ENCODE measurements around the gene DYSF. TPM values are rescaled to one million over a fixed set of nuclear protein-coding genes. Genes with fewer than 3 reads are reported as not detected.

DYSF gene
- total RNA-seq, 1 donor from 2014 or later: 37.7 TPM

DNA sequence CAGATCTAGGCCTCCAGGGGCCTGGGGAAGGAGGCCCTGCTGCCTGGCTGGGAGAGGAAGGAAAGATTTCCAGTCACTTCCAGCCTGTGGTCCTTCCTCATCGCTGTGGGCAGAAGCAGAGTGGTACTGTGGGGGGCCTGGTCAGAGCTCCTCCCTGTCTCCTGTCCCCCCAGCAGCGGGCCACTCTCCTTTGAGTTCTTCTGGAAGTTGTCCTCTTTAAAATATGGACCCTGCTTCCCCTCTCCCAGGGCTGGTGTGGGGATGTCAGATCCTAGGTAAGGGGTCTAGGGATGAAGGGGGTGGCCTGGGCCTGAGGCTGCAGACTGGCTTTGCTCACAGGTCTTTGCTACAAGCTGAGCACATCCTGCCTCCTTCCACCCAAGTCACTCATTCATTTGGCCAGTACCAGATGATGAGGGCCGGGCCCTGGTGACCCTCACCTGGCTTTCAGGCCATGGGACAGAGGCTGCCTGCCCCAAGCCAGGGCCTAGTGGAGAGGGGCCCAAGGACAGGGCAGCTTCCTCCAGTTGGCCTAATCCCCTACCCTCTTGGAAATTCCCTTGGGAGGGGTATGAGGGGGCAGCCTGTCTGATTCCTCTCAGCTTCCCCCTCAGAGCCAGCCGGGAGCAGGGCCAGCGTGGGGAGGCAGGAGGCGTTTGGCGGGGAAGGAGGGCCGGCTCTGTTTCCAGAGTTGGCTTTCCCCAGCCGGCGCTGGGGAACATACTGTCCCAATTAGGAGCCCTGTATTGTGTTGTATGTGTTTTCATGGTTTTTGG, 231.9 kb downstream of the DYSF start:
- no peaks in the 10 kb centered on the region for H3K36me3 ChIP-seq
- peak; percentile 59 for DNase-seq
- no peaks in the 10 kb centered on the region for H3K27me3 ChIP-seq
- H3K4me1 ChIP-seq: no peaks in the 10 kb centered on the region
- intact Hi-C loops (cut with DNase I): loop anchor here (10.0 kb wide), 1 partner anchor 1270 kb away; no protein-coding TSS in a partner anchor
- no peak overlapping the region for H3K4me3 ChIP-seq
- no peak for ATAC-seq
- H3K27ac ChIP-seq: no peak overlapping the region
- no peak for TF ChIP-seq CTCF (IDR thresholded peaks at IDR 0.05)
- H3K9me3 ChIP-seq: no peaks in the 10 kb centered on the region

GRCh38 chr2:71685941-71686611, 232.7 kb downstream of the DYSF start:
- H3K27ac ChIP-seq: no peak overlapping the region
- no peaks in the 10 kb centered on the region for H3K4me1 ChIP-seq
- DNase-seq: peak; percentile 40
- no peaks in the 10 kb centered on the region for H3K9me3 ChIP-seq
- no peaks in the 10 kb centered on the region for H3K27me3 ChIP-seq
- no peaks in the 10 kb centered on the region for H3K36me3 ChIP-seq
- intact Hi-C loops (cut with DNase I): loop anchor here (10.0 kb wide), 1 partner anchor 1269 kb away; no protein-coding TSS in a partner anchor
- no peak for ATAC-seq
- H3K4me3 ChIP-seq: no peak overlapping the region
- no peak for TF ChIP-seq CTCF (IDR thresholded peaks at IDR 0.05)

DNA sequence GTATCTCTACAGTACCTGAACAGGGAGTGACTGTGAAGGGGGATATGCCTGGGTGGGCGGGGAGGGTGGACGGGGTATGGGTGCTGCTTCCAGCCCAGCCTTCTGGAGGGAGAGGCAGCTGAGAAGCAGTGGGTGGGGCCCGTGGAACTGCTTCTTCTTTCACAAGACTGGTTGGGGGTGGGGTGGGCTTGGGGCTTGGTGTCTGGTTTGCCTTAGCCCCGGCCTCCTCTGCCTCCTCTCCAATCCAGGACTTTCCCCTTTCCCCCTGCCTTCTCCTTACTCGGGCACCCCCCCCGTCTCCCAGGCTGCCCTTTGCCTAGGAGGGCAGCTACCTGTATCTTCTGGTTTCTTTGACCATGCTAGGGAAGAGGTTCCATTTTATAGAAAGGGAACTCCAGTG, 233.4 kb downstream of the DYSF start:
- no peak overlapping the region for H3K27ac ChIP-seq
- peak; percentile 36 for DNase-seq
- no peaks in the 10 kb centered on the region for H3K9me3 ChIP-seq
- no peak for TF ChIP-seq CTCF (IDR thresholded peaks at IDR 0.05)
- H3K4me3 ChIP-seq: no peak overlapping the region
- H3K36me3 ChIP-seq: no peaks in the 10 kb centered on the region
- H3K27me3 ChIP-seq: no peaks in the 10 kb centered on the region
- no peak for ATAC-seq
- intact Hi-C loops (cut with DNase I): loop anchor here (10.0 kb wide), 1 partner anchor 1268 kb away; no protein-coding TSS in a partner anchor
- H3K4me1 ChIP-seq: no peaks in the 10 kb centered on the region

- intact Hi-C loops (cut with DNase I): loop anchor here (10.0 kb wide), 1 partner anchor 1267 kb away; no protein-coding TSS in a partner anchor
- Histone ChIP-seq H3K4me3 (no peak overlapping the region), H3K4me1 (no peaks in the 10 kb centered on the region), H3K27me3 (no peaks in the 10 kb centered on the region), H3K36me3 (no peaks in the 10 kb centered on the region), H3K9me3 (no peaks in the 10 kb centered on the region), H3K27ac (no peak overlapping the region)
- no peak for TF ChIP-seq CTCF (IDR thresholded peaks at IDR 0.05)
- ATAC-seq (no peak), DNase-seq (peak; percentile 39)
Observed at GRCh38 chr2:71687412-71687811, 234.1 kb downstream of the DYSF start.

DNA sequence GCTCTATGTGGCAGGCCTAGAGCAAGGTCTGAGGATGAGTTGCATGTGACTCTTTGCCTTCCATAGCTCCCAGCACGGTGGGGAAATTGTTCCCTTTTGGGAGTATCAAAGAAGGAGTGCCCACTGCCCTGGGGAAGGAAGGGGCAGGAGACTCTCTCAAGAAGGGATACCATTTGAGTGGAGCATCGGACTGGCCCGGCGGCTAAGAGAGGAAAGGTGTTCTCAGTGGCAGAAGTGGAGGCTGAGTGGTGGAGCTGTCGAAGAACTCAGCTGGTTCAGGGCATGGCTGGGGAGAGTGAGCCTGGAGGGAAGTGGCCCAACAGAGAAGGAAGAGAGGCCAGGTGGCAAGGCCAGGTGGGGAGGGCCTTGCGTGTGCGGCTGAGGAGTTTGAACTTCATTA, 235.2 kb downstream of the DYSF start:
- no peak for ATAC-seq

More for the DNA sequence above, 235.2 kb downstream of the DYSF start:
- Histone ChIP-seq H3K27me3 (no peaks in the 10 kb centered on the region), H3K27ac (no peak overlapping the region), H3K4me1 (no peaks in the 10 kb centered on the region), H3K36me3 (no peaks in the 10 kb centered on the region), H3K4me3 (no peak overlapping the region), H3K9me3 (no peaks in the 10 kb centered on the region)
- no peak for TF ChIP-seq CTCF (IDR thresholded peaks at IDR 0.05)
- peak; percentile 37 for DNase-seq
- intact Hi-C loops (cut with DNase I): loop anchor here (10.0 kb wide), 1 partner anchor 1266 kb away; no protein-coding TSS in a partner anchor
